ENCODE data around the gene TMEM208.

DNA sequence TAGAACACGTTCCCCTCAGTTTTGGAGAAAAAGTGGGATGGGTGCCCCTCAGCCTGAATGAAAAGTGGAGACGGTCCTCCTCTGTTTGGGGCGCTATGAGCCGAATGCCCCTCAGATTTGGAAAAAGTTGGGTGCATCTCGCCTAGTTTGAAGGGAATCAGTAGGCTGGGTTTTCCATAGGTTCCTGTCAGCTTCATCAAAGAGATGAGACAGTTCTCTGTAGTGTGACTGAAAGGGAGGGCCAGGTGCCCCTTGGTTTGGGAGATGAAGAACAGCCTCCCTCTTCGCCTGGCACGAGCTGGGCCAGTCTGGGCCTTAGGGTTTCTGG is 21.1 kb downstream of the TMEM208 start:
- TF ChIP-seq JUND (IDR thresholded peaks at IDR 0.05): no peak
- TF ChIP-seq, protein P1, sequence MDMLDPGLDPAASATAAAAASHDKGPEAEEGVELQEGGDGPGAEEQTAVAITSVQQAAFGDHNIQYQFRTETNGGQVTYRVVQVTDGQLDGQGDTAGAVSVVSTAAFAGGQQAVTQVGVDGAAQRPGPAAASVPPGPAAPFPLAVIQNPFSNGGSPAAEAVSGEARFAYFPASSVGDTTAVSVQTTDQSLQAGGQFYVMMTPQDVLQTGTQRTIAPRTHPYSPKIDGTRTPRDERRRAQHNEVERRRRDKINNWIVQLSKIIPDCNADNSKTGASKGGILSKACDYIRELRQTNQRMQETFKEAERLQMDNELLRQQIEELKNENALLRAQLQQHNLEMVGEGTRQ (IDR thresholded peaks at IDR 0.05; ENCODE audit: borderline replicate concordance, low read depth, low read length): no peak
- TF ChIP-seq, protein P2, sequence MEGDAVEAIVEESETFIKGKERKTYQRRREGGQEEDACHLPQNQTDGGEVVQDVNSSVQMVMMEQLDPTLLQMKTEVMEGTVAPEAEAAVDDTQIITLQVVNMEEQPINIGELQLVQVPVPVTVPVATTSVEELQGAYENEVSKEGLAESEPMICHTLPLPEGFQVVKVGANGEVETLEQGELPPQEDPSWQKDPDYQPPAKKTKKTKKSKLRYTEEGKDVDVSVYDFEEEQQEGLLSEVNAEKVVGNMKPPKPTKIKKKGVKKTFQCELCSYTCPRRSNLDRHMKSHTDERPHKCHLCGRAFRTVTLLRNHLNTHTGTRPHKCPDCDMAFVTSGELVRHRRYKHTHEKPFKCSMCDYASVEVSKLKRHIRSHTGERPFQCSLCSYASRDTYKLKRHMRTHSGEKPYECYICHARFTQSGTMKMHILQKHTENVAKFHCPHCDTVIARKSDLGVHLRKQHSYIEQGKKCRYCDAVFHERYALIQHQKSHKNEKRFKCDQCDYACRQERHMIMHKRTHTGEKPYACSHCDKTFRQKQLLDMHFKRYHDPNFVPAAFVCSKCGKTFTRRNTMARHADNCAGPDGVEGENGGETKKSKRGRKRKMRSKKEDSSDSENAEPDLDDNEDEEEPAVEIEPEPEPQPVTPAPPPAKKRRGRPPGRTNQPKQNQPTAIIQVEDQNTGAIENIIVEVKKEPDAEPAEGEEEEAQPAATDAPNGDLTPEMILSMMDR (IDR thresholded peaks at IDR 0.05): no peak
- TF ChIP-seq, protein P3, sequence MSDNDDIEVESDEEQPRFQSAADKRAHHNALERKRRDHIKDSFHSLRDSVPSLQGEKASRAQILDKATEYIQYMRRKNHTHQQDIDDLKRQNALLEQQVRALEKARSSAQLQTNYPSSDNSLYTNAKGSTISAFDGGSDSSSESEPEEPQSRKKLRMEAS (IDR thresholded peaks at IDR 0.05; ENCODE audit: low read depth): peak; percentile 41; the same call in 1 of the 2 replicates
- no peak for TF ChIP-seq CHD2 (IDR thresholded peaks at IDR 0.05; ENCODE audit: low read length, partially characterized antibody)
- no peak for TF ChIP-seq TAF1 (IDR thresholded peaks at IDR 0.05; ENCODE audit: borderline replicate concordance, low read depth, low read length)
- TF ChIP-seq, protein P4, sequence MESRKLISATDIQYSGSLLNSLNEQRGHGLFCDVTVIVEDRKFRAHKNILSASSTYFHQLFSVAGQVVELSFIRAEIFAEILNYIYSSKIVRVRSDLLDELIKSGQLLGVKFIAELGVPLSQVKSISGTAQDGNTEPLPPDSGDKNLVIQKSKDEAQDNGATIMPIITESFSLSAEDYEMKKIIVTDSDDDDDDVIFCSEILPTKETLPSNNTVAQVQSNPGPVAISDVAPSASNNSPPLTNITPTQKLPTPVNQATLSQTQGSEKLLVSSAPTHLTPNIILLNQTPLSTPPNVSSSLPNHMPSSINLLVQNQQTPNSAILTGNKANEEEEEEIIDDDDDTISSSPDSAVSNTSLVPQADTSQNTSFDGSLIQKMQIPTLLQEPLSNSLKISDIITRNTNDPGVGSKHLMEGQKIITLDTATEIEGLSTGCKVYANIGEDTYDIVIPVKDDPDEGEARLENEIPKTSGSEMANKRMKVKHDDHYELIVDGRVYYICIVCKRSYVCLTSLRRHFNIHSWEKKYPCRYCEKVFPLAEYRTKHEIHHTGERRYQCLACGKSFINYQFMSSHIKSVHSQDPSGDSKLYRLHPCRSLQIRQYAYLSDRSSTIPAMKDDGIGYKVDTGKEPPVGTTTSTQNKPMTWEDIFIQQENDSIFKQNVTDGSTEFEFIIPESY (IDR thresholded peaks at IDR 0.05; ENCODE audit: borderline replicate concordance, low read depth): no peak
- TF ChIP-seq, protein P5, sequence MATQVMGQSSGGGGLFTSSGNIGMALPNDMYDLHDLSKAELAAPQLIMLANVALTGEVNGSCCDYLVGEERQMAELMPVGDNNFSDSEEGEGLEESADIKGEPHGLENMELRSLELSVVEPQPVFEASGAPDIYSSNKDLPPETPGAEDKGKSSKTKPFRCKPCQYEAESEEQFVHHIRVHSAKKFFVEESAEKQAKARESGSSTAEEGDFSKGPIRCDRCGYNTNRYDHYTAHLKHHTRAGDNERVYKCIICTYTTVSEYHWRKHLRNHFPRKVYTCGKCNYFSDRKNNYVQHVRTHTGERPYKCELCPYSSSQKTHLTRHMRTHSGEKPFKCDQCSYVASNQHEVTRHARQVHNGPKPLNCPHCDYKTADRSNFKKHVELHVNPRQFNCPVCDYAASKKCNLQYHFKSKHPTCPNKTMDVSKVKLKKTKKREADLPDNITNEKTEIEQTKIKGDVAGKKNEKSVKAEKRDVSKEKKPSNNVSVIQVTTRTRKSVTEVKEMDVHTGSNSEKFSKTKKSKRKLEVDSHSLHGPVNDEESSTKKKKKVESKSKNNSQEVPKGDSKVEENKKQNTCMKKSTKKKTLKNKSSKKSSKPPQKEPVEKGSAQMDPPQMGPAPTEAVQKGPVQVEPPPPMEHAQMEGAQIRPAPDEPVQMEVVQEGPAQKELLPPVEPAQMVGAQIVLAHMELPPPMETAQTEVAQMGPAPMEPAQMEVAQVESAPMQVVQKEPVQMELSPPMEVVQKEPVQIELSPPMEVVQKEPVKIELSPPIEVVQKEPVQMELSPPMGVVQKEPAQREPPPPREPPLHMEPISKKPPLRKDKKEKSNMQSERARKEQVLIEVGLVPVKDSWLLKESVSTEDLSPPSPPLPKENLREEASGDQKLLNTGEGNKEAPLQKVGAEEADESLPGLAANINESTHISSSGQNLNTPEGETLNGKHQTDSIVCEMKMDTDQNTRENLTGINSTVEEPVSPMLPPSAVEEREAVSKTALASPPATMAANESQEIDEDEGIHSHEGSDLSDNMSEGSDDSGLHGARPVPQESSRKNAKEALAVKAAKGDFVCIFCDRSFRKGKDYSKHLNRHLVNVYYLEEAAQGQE (IDR thresholded peaks at IDR 0.05; ENCODE audit: low read depth, low read length): no peak
- no peak for TF ChIP-seq RCOR1 (IDR thresholded peaks at IDR 0.05; ENCODE audit: low read length)
- TF ChIP-seq GABPA (IDR thresholded peaks at IDR 0.05; ENCODE audit: low read depth): no peak
- TF ChIP-seq GATA2 (CRISPR knock-in tag; IDR thresholded peaks at IDR 0.05): no peak
- TF ChIP-seq SIN3A (IDR thresholded peaks at IDR 0.05; ENCODE audit: borderline replicate concordance, low read depth, low read length): 0 out of 2 replicates have a peak, but pooled peaks have one; percentile 3

Data from SK-N-SH (cell line).